ENCODE data around the gene LINC00305. TPM values are rescaled to one million over a fixed set of nuclear protein-coding genes. Genes with fewer than 3 reads are reported as not detected.

The LINC00305 gene
- total RNA-seq, 4 donors from 2014 or later, result not detected

- no peak for DNase-seq
- H3K4me1 ChIP-seq, result no peaks in the 10 kb centered on the region
- no peaks in the 10 kb centered on the region for H3K9me3 ChIP-seq
- no peaks in the 10 kb centered on the region for H3K27me3 ChIP-seq
- 41 to 65% methylated on average over 4 of the region's 4 CpGs for WGBS, 2 donors (ENCODE audit: low coverage in 1 of 2)
- no peak overlapping the region for H3K27ac ChIP-seq
- in situ Hi-C loops (cut with MboI; ENCODE audit: low pct_ligation_motif_present in 1 of 4, low pct_unique_long_range_greater_than_20kb in 1 of 4, low sequenced_read_pairs in 3 of 4) (no loop called here), intact Hi-C loops (cut with DNase I; ENCODE audit: low total_unique reads) (loop anchor here (10.0 kb wide), 1 partner anchor 1791 kb away; no protein-coding TSS in a partner anchor)
- no peak for TF ChIP-seq POLR2AphosphoS5 (IDR thresholded peaks at IDR 0.05)
- TF ChIP-seq CTCF (IDR thresholded peaks at IDR 0.05), result no peak
- TF ChIP-seq EP300 (IDR thresholded peaks at IDR 0.05; ENCODE audit: low read depth), result no peak
- no peak for TF ChIP-seq POLR2A (IDR thresholded peaks at IDR 0.05)
- no peaks in the 10 kb centered on the region for H3K36me3 ChIP-seq
- H3K4me3 ChIP-seq, result no peak overlapping the region
These were observed 74.9 kb downstream of the LINC00305 start for GRCh38 chr18:64073971-64074370.

GRCh38 chr18:64055019-64055418 lies 93.9 kb downstream of the LINC00305 start:
- intact Hi-C loops (cut with DNase I; ENCODE audit: low total_unique reads) (no loop called here), in situ Hi-C loops (cut with MboI; ENCODE audit: low pct_ligation_motif_present in 1 of 4, low pct_unique_long_range_greater_than_20kb in 1 of 4, low sequenced_read_pairs in 3 of 4) (no loop called here)
- H3K9me3 ChIP-seq, result no peaks in the 10 kb centered on the region
- no peaks in the 10 kb centered on the region for H3K36me3 ChIP-seq
- H3K4me3 ChIP-seq, result no peak overlapping the region
- 38 to 50% methylated on average over 2 to 3 of the region's 3 CpGs for WGBS, 2 donors (ENCODE audit: low coverage in 1 of 2)
- no peaks in the 10 kb centered on the region for H3K27me3 ChIP-seq
- no peak for TF ChIP-seq POLR2AphosphoS5 (IDR thresholded peaks at IDR 0.05)
- no peak for TF ChIP-seq POLR2A (IDR thresholded peaks at IDR 0.05)
- TF ChIP-seq CTCF (IDR thresholded peaks at IDR 0.05), result no peak
- TF ChIP-seq EP300 (IDR thresholded peaks at IDR 0.05; ENCODE audit: low read depth), result no peak
- no peak for DNase-seq
- no peaks in the 10 kb centered on the region for H3K4me1 ChIP-seq
- no peak overlapping the region for H3K27ac ChIP-seq

DNA sequence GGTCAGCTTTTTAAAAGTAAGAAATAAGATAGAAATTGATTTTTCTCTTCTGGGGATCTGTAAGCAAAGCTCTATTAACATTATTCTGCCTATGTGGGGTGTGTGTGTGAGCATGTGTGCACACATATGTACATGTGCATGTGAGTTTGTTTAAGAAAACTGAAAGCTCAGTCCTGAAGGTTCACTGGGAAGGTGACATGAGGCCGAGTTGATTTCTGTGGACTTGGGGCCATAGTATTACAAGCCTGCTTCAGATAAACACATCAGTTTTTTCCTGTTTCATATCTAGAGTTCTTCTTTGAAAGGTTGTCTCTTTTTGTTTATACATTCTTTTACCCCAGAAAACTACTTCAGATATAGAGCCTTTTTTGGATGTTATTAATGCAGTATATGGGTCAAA lies 95.6 kb downstream of the LINC00305 start:
- WGBS, 2 donors (ENCODE audit: low coverage in 1 of 2), result 52 to 57% methylated on average over 1 of the region's 1 CpG
- DNase-seq, result no peak
- no peak for TF ChIP-seq CTCF (IDR thresholded peaks at IDR 0.05)
- TF ChIP-seq EP300 (IDR thresholded peaks at IDR 0.05; ENCODE audit: low read depth), result no peak
- TF ChIP-seq POLR2AphosphoS5 (IDR thresholded peaks at IDR 0.05), result no peak
- no peak for TF ChIP-seq POLR2A (IDR thresholded peaks at IDR 0.05)
- H3K27me3 ChIP-seq, result no peaks in the 10 kb centered on the region
- no peaks in the 10 kb centered on the region for H3K4me1 ChIP-seq
- intact Hi-C loops (cut with DNase I; ENCODE audit: low total_unique reads), result no loop called here
- H3K4me3 ChIP-seq, result no peak overlapping the region
- in situ Hi-C loops (cut with MboI; ENCODE audit: low pct_ligation_motif_present in 1 of 4, low pct_unique_long_range_greater_than_20kb in 1 of 4, low sequenced_read_pairs in 3 of 4), result no loop called here
- no peak overlapping the region for H3K27ac ChIP-seq
- no peaks in the 10 kb centered on the region for H3K36me3 ChIP-seq
- no peaks in the 10 kb centered on the region for H3K9me3 ChIP-seq

DNA sequence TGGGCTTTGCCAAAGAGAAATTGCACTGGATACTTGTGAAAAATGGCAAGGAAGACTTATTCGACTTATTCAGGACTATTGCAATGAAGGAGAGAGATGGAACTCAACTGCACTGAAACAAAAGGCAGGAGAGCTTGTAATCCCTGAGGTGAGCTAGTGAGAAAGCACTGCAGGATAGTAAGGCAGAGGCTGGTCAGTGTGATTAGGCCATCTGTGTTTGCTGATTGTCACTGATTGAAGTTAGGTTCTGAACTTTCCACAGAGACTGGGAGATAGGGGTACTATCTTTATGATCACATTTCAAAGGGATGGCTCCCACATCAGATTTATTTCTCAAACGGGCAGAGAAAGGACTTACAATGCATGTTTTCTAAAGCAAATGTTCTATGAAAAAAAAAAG lies 96.1 kb downstream of the LINC00305 start:
- H3K9me3 ChIP-seq, result no peaks in the 10 kb centered on the region
- in situ Hi-C loops (cut with MboI; ENCODE audit: low pct_ligation_motif_present in 1 of 4, low pct_unique_long_range_greater_than_20kb in 1 of 4, low sequenced_read_pairs in 3 of 4), result no loop called here
- no peaks in the 10 kb centered on the region for H3K36me3 ChIP-seq
- no peaks in the 10 kb centered on the region for H3K27me3 ChIP-seq
- no peak for DNase-seq
- no peak overlapping the region for H3K4me3 ChIP-seq
- no peak overlapping the region for H3K27ac ChIP-seq
- TF ChIP-seq POLR2A (IDR thresholded peaks at IDR 0.05), result no peak
- no peak for TF ChIP-seq CTCF (IDR thresholded peaks at IDR 0.05)
- TF ChIP-seq POLR2AphosphoS5 (IDR thresholded peaks at IDR 0.05), result no peak
- no peak for TF ChIP-seq EP300 (IDR thresholded peaks at IDR 0.05; ENCODE audit: low read depth)
- no peaks in the 10 kb centered on the region for H3K4me1 ChIP-seq
- intact Hi-C loops (cut with DNase I; ENCODE audit: low total_unique reads), result no loop called here
- 49 to 56% methylated on average over 2 of the region's 2 CpGs for WGBS, 2 donors (ENCODE audit: low coverage in 1 of 2)
